ENCODE measurements around the gene NUBP2.

NUBP2 gene

GRCh38 chr16:1828645-1829410 lies 46.1 kb downstream of the NUBP2 start:
- no peak for DNase-seq (ENCODE audit: low spot score)

- DNase-seq (ENCODE audit: low spot score) = no peak
Measured at GRCh38 chr16:1830213-1830612, 47.5 kb downstream of the NUBP2 start.

GRCh38 chr16:1831186-1832075 lies 48.7 kb downstream of the NUBP2 start:
- DNase-seq (ENCODE audit: low spot score) = no peak

- no peak for DNase-seq (ENCODE audit: low spot score)
Measured at GRCh38 chr16:1832838-1833454, 50.2 kb downstream of the NUBP2 start.

DNA sequence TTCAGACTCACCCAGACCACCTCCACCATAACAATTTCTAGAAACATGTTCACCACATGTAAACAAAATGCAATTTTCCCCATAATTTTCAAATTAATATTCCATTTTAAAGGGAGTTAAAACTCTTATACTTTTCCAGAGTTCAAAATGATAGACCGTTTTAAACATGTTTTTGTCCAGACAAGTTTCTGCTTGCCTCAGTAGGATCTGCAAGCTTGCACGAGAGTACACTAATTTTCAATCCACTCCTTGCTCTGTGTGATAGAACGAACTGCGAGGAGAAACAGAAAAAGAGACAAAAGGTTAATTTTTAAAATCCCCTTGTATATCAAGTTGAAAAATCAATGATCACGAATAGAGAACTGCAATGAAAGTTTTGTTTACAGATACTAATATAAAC lies 51.3 kb downstream of the NUBP2 start:
- DNase-seq (ENCODE audit: low spot score) = no peak
